Hematopoietic multipotent progenitor cell treated with erythropoietin and hydrocortisone succinate and interleukin-3 and kit ligand, for 17 days (in vitro differentiated cells): ENCODE results near the gene L3MBTL1.

Experiments
- DNase-seq: peaks from one replicate; pipeline ENCODE4 v3.0.0-alpha.2; 2015; ENCODE audit warnings: low spot score

Gene L3MBTL1

GRCh38 chr20:43506238-43506637 is 1.3 kb upstream of the L3MBTL1 start:
- DNase-seq, result no peak

DNA sequence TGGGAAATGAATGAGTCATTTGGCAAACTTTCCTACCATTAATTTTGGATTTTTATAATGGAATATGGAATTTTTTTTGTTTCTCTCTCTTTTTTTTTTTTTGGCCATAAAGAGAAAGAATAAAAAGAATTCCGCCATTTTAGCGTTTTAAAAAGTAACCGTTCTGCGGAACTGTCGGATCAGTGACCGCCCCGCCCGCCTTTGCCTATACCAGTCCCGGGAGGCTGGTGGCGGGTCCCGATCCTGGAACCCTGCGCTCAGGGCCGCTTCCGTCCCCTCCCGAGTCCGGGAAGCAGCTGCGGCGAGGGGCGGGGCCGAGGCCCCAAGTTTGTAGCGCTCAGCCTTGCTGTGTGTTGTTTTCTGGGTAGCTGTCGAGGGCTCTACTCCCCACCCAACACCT is 609 bp downstream of the L3MBTL1 start:
- DNase-seq, result no peak

- DNase-seq, result no peak
Observed at GRCh38 chr20:43508604-43509040, 1.1 kb downstream of the L3MBTL1 start.

GRCh38 chr20:43511879-43512278 is 4.4 kb downstream of the L3MBTL1 start:
- no peak for DNase-seq

GRCh38 chr20:43513372-43513930 is 6.0 kb downstream of the L3MBTL1 start:
- DNase-seq, result no peak

DNA sequence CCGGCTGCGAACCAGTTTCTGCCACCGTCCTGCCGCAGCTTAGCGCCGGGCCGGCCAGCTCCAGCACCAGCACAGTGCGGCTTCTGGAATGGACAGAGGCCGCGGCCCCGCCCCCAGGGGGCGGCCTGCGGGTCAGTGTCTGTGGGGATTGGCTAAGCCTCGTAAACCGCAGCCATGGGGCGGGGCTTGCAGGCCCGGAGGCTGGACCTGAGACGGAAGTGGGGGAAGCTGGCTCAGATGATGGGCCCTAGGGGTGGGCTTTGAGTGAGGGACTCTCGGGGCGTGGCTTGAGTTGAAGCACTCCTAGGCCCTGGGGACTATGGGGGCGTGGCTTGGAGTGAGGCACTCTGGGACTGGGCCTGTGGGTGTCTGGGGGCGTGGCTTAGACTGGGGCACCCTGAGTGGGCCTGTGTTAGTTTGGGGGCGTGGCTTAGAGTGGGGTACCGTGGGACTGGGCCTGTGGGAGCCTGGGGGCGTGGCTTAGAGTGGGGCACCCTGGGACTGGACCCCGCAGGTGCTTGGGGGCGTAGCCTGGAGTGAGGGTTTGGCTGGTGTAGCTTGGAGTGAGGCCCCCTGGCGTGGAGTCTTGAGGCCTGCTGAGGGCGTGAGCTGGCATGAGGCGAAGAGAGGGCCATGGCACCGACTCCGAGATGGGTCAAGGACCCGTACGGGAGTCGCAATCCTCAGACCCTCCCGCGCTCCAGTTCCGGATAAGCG is 6.6 kb downstream of the L3MBTL1 start:
- DNase-seq, result peak; percentile 98

DNA sequence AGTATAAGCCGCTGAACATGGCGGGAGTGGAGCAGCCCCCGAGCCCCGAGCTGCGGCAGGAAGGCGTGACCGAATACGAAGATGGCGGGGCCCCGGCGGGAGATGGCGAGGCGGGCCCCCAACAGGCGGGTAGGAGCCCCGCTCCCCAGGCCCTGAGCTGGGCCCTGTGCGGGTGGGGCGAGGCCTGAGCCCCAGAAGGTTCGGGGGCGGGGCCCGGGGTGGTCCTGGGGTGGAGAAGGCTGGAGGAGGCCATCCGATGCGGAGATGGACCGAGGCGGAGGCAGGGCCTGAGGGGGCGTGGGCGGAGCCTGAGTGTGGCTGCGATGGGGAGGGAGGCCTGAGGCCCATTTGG is 7.1 kb downstream of the L3MBTL1 start:
- no peak for DNase-seq

GRCh38 chr20:43515628-43516027 is 8.1 kb downstream of the L3MBTL1 start:
- DNase-seq, result no peak

DNA sequence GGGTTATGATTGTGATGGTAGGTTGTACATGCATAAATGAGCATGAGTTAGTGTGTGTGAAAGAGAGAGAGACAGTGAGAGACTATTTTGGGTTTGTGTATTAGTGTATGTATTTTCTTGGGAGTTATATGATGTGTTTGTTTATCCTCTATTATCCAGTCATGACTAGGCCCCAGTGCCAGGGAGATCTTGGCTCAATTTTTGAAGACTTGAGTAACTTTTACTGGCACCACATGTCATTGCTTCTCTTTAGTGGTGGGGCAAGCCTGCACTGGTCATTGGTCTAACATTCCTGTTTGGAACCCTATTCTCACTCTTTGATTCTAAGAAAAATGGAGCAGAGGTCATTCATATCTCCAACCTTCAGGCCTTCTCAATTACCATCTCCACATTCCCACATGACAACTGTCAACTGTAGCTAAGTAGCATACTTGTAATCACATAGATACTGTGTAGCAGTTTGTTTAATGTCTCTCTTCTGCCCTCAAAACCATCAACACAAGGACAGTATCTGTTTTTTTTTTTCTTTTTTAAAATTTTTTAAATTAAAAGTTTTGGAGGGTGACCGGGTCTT is 8.8 kb downstream of the L3MBTL1 start:
- no peak for DNase-seq

- no peak for DNase-seq
Observed at GRCh38 chr20:43520074-43520630, 12.7 kb downstream of the L3MBTL1 start.

DNA sequence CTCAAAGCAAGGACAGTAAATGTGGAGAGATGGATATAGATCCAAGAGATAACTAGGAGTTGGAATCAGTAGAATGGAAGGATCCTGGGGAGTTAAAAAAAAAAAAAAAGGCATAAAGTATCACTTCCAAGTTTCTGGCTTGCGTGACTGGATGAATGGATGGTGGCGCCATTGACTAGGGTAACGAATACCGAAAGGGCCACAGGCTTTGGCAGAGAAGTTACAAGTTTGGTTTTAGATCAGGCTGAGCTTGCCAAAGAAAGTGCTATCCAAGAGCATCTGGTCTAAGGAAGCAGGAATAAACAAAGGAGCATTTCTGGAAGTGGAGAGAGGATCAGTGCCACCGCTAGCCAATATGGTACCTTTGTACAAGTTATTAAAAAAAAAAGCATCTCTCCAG is 17.5 kb downstream of the L3MBTL1 start:
- DNase-seq, result no peak

DNA sequence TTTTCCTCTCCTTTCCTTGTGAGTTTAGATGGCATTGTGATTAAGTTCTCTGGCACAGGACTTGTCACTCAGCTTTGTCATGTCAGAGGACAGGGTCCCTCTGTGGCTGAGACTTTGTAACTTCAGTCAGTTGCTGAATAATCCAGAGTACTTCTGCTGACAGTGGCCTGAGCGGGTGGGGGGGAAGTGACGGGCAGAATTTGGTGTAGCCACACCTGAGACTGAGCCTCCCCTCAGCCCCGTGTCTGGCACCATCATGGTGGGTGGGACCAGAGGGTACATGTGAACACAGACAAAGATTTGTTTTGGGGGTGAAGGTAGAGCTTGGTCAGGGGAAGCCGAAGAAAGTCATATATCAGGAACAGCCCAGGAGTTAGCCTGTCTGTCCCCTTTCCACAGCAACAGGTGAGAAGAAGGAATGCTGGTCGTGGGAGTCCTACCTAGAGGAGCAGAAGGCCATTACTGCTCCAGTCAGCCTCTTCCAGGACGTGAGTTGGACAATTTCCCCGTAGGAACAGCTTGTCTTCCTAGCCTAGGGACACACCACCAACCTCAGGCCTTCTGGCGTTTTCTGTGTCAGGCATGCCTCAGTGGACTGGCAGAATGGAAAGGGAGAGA is 20.9 kb downstream of the L3MBTL1 start:
- DNase-seq, result no peak

DNA sequence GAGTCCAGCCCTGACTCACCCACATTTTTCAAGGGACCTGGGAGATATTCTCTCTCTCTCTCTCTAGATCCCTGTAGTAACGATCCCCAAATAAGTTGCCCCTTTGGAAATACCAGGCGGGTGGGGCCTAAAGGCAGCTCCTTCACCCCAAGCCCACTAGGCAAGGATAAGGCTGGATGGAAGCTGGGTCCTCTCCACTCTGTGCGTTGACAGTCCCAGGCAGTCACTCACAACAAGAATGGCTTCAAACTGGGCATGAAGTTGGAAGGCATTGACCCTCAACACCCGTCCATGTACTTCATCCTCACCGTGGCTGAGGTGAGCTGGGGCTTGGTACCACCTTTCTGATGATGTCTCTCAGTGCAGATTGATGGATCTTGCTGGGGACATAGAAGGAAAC is 21.6 kb downstream of the L3MBTL1 start:
- no peak for DNase-seq

DNA sequence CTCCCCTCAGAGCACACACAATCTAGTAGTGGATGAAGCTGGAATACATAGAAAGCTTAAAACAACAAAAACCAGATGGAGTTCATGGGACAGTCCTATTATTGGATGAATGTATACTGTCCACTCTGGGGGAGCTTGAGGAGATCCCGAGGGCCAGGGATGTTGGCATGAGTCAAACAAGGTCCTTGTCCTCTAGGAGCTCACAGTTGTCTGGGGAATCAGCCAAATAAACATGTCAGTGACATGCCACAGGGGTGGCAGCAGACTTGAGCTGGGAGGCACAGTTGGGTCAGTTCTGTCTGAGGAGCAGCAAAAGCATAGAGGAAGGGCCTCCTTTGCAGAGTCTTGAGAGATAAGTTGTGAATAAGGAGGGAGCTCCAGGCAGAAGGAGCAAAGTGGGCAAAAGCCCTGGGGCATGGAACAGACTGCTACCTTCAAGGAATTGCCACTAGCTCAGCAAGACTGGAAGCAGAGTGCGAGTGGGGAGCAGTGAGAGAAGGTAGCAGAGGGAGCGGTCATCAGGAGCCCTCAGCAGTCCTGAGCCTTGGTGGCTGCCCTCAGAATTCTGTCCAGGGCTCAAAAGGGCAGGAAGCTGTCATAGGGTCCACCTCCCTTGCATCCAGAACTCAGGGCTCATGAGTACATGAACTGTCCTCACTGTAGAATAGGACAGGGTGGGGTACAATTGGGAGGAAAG is 22.1 kb downstream of the L3MBTL1 start:
- DNase-seq, result no peak

DNA sequence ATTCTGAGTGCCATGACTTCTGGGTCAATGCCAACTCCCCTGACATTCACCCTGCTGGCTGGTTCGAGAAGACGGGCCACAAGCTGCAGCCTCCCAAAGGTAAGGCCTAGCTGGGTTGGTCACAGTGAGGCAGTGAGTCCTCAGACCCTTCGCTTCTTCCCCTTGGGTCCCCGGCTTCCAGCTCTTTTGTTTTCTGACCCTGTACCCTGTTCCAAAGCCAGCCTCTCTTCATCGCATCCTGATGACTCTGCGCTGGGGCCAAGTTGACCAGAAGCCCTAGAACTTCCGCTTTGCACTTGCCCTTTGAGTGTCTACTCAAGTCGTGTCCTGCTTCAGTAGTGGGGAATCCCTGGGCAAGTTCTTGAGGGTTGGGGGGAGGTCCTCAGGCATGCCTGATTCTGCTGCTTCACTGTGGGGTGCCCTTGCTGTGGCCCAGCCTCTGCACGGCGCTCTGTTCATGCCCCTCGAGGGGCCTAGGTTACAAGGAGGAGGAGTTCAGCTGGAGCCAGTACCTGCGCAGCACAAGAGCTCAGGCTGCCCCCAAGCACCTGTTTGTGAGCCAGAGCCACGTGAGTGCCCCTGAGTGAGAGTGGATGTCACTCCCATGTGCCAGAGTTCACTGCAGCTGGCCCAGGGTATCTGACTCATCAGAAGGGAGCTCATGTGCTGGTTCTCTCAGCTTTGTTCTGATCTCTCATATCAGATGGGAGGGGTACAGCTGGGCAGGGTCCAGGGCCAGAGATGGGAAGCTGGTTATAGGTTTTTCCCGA is 23.0 kb downstream of the L3MBTL1 start:
- DNase-seq, result no peak

GRCh38 chr20:43531091-43531443 is 23.6 kb downstream of the L3MBTL1 start:
- DNase-seq, result no peak

- DNase-seq, result no peak
Observed at GRCh38 chr20:43532416-43533055, 25.0 kb downstream of the L3MBTL1 start.

- DNase-seq, result no peak
Observed at GRCh38 chr20:43533060-43533459, 25.6 kb downstream of the L3MBTL1 start.

GRCh38 chr20:43534016-43534415 is 26.5 kb downstream of the L3MBTL1 start:
- DNase-seq, result no peak

- DNase-seq, result no peak
Observed at GRCh38 chr20:43534791-43535350, 27.4 kb downstream of the L3MBTL1 start.
